ENCODE measurements around the gene KIN.
A peak's percentile ranks its signal among the peaks of the same experiment; 100 is the strongest.
"Not testable (repeated sequence)": the region's sequence is repeated elsewhere in the genome, so short reads cannot be mapped to it uniquely, and the experiment has no call there.

KIN gene

GRCh38 chr10:7763929-7764328, 23.9 kb downstream of the KIN start:
- no peak for DNase-seq (ENCODE audit: low read depth)
- TF ChIP-seq CTCF (conservative IDR thresholded peaks at IDR 0.05; ENCODE audit: low read depth, low read length) = no peak
- H3K4me3 ChIP-seq (ENCODE audit: low read length) = no peak overlapping the region

GRCh38 chr10:7756360-7756992, 31.3 kb downstream of the KIN start:
- no peak for DNase-seq (ENCODE audit: low read depth)
- peak; percentile 70 for TF ChIP-seq CTCF (conservative IDR thresholded peaks at IDR 0.05; ENCODE audit: low read depth, low read length)
- H3K4me3 ChIP-seq (ENCODE audit: low read length) = no peak overlapping the region

- no peak for DNase-seq (ENCODE audit: low read depth)
- H3K4me3 ChIP-seq (ENCODE audit: low read length) = no peak overlapping the region
- no peak for TF ChIP-seq CTCF (conservative IDR thresholded peaks at IDR 0.05; ENCODE audit: low read depth, low read length)
These were observed 32.7 kb downstream of the KIN start for GRCh38 chr10:7755103-7755502.

- DNase-seq (ENCODE audit: low read depth) = no peak
- TF ChIP-seq CTCF (conservative IDR thresholded peaks at IDR 0.05; ENCODE audit: low read depth, low read length) = no peak
These were observed 35.5 kb downstream of the KIN start for GRCh38 chr10:7752251-7752650.

GRCh38 chr10:7750222-7750621, 37.6 kb downstream of the KIN start:
- H3K4me3 ChIP-seq (ENCODE audit: low read length) = no peak overlapping the region
- no peak for DNase-seq (ENCODE audit: low read depth)
- TF ChIP-seq CTCF (conservative IDR thresholded peaks at IDR 0.05; ENCODE audit: low read depth, low read length) = no peak

More at GRCh38 chr10:7752251-7752650, 35.5 kb downstream of the KIN start:
- H3K4me3 ChIP-seq (ENCODE audit: low read length) = no peak overlapping the region

GRCh38 chr10:7748637-7749036, 39.2 kb downstream of the KIN start:
- DNase-seq (ENCODE audit: low read depth) = not testable (repeated sequence)

GRCh38 chr10:7744307-7744706, 43.5 kb downstream of the KIN start:
- DNase-seq (ENCODE audit: low read depth) = no peak
- no peak overlapping the region for H3K4me3 ChIP-seq (ENCODE audit: low read length)
- no peak for TF ChIP-seq CTCF (conservative IDR thresholded peaks at IDR 0.05; ENCODE audit: low read depth, low read length)

More at GRCh38 chr10:7748637-7749036, 39.2 kb downstream of the KIN start:
- not testable (repeated sequence) for H3K4me3 ChIP-seq (ENCODE audit: low read length)
